GM20000 (cell line): ENCODE data around the gene NSDHL.
A peak's percentile ranks its signal among the peaks of the same experiment; 100 is the strongest.

Source experiments
- DNase-seq: peaks from one replicate; pipeline ENCODE4 v3.0.0; 2012; ENCODE audit warnings: low spot score
- TF ChIP-seq, protein P1 (sequence below): IDR thresholded peaks from 2 replicates; pipeline ENCODE4 v1.5.1; 2012; ENCODE audit warnings: mild to moderate bottlenecking, control low read depth; ENCODE audit errors: extremely low read depth, missing control alignments

NSDHL gene

DNA sequence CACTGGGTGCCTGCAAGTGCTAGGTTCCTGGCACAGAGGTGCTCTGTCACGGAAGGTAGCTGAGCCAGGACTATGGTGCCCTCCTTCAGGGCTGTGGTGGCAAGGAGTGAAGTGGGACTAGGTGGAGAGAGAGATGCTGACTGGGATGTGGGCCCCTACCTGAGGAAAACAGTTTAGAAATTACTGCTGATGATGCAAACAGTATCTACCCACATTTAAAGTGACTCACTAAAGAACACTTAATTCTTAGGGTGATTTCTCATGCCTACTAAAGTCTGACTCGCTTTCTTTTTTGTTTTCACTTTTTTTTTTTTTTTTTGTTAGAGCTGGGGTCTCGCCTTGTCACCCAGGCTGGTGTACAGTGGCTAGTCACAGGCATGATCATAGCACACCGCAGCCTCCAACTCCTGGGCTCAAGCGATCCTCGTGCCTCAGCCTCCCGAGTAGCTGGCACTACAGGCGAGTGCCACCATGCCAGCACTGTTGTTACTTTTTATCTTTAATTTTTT, 70.1 kb downstream of the NSDHL start:
- TF ChIP-seq, protein P1, sequence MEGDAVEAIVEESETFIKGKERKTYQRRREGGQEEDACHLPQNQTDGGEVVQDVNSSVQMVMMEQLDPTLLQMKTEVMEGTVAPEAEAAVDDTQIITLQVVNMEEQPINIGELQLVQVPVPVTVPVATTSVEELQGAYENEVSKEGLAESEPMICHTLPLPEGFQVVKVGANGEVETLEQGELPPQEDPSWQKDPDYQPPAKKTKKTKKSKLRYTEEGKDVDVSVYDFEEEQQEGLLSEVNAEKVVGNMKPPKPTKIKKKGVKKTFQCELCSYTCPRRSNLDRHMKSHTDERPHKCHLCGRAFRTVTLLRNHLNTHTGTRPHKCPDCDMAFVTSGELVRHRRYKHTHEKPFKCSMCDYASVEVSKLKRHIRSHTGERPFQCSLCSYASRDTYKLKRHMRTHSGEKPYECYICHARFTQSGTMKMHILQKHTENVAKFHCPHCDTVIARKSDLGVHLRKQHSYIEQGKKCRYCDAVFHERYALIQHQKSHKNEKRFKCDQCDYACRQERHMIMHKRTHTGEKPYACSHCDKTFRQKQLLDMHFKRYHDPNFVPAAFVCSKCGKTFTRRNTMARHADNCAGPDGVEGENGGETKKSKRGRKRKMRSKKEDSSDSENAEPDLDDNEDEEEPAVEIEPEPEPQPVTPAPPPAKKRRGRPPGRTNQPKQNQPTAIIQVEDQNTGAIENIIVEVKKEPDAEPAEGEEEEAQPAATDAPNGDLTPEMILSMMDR: no peak
- DNase-seq: no peak

DNA sequence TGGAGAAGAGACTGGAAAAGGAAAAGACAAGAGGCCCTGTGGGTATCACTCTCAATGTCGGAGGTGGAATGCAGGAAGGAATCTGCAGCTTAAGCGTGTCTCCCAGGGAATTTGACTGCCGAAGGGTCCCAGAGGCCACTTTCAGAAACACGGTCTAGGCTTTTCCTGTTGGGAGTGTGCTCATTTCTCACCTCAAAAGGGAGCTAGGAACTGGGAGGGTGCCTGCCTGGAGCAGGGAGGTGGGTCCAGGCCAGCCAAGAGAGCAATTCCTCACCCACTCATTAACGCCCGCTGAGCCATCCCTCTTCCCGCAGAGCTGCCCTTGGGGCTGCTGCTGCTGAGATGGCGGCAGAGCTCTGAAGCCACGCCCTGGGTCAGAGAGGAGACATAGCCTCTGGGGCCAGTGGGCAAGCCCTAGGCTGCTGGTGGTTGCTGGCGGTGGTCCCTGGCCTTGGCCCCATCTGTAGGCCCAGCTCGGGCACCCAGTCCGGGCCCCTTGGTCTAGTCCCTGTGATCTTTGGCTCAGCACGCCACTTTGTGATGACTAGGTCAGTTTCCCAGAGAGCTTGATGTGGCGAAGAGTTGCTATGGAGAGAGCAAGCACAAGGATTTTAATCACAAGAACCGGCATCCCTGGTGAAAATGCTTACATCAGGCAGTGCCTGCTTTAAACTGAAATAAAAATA, 71.1 kb downstream of the NSDHL start:
- DNase-seq: no peak
- TF ChIP-seq, protein P1: no peak

DNA sequence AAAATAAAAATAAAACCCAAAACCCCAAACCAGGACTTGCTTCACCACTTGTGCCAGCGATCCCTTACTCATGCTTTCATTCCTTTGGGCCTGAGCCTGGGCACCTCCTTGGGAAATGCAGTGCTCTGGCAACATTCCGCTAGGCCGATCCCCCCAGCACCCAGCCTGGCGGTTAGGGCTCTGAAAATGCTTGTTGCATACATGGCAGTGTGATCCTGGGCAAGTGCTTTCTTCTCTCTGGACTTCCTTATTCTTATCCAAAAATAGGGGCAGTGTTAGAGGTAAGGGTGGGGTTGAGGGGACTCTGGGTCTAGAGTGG, 71.6 kb downstream of the NSDHL start:
- TF ChIP-seq, protein P1: no peak
- no peak for DNase-seq

DNA sequence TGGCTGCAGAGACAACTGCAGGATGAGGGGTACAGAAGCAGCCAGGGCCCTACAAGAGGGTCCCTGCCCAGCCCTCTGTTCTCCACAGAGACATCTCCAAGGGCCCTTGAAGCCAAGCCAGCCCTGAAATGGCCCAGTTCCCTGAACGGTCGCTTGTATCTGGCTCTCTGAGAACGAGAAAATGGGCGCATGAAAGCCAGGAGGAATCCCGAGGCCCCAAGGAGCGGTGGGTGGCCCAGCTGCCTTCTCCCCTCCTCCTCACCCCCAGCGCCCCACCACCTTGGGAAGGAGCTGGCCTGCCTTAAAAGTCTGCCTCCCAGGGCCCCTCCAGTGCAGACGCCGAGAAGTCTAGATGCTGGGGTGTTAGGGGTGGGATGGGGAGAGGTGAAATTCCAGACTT, 72.7 kb downstream of the NSDHL start:
- TF ChIP-seq, protein P1: no peak
- DNase-seq: no peak

DNA sequence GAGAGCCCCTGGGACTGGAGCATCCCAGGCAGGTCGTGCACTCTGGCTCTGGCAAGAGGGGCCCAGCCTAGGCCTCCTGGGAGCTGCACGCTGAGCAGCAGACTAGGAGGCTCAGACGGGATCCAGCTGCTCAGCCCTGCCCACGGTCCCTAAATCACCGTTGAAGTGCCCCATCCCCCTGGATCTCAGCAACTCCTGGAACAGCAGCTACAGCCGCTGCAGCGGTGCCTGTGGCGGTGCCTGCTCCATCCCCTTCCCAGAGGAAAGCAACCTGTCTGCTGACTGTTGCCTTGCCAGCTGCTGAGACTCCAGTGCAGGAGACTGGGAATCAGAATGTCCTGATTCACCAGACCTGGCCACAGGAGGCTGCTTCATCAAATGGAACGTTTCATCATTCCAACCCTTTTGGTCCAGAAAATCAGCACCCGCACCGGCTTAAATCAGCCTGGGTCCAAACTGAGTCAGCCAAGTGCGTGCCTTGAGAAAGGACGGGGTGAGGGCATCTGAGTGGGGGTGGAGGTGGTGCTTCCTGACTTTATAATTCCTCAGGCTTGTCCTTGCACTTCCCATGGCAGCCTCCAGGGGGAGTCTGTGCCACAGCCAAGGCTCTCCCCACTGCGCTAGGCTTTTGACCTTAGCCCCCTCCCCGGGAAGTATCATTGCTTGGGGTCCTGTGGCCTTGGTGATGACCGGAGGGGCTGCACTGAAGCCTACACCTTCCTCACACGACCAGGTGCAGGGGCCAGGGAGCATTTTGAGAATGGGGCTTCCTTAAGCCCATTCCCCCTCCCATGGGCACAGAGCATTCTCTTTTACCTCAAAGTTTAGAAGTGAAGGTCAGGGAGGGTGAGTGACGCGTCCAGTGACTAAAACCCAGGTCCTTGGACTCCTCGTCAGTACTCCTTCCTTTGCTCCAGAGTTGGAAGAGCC, 73.6 kb downstream of the NSDHL start:
- TF ChIP-seq, protein P1: peak; percentile 30
- peak; percentile 52 for DNase-seq

DNA sequence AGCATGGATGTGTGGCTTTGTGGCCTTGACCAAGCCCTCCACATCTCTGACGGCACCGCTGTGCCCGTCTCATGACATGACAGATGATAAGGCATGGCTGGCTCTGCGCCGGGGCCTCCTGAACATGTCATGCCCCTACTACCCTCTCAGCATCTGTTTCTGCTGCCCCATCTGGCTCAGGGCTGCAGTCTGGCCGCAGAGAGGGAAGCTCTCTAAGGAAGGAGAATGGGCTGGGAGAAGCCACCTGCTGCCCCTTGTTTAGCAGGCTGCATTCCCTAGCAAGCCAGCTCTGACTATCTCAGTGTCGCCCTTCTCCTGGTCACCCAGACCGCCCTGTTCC, 74.2 kb downstream of the NSDHL start:
- no peak for DNase-seq
- TF ChIP-seq, protein P1: no peak

DNA sequence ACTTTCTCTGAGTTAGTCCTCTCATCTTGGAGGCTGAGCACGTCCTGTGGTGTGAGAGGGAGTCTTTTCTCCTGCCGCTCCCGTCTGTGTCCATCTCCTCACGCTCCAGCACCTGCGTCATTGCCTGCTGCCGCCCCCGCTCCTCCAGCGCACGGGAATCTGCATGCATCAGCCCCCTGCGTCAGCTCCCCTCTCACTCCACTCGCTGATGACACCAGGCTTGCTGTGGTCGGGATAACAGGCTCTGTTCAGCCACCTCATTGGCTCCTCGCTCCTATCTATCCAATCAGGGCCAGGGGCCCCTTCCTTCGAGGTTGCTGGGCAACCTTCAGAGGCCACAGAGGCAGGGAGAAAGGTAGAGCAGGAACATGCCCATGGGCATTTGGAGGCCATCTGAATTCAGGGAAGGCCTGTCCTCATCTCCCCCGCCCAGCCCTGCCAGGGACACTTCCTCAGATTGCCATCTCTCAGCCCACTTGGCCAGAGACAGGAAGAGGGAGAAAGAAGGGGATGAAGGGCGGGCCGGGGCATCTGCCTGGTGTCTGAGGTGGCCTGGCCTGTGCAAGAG, 76.3 kb downstream of the NSDHL start:
- TF ChIP-seq, protein P1: no peak
- no peak for DNase-seq
